B cell (primary cell): ENCODE data around the gene CBLN2. TPM values are rescaled to one million over a fixed set of nuclear protein-coding genes. Genes with fewer than 3 reads are reported as not detected.

Experiments
- ATAC-seq: fragments of 200-7000 bp; cut with Tn5 transposase; one replicate; pipeline ENCODE4 v1.10.0; 2021; ENCODE audit warnings: low read depth, mild to moderate bottlenecking, moderate number of reproducible peaks, moderate library complexity
- CTCF ChIA-PET: fragments of 350-600 bp; sonication (Branson Sonifier 250); formaldehyde crosslinking; loops from one replicate; lab custom pipeline; 2021; ENCODE audit warnings: antibody characterized with exemption, inconsistent platforms; lab: Charles Lee
- POLR2A ChIA-PET: fragments of 350-600 bp; sonication (Branson Sonifier 250); formaldehyde crosslinking; loops from one replicate; lab custom pipeline; 2021; ENCODE audit warnings: antibody characterized with exemption; lab: Charles Lee
- DNase-seq: peaks from one replicate; pipeline ENCODE4 v3.0.0; 2013
- H2AFZ ChIP-seq: 2 replicates; pipeline ENCODE4 v1.6.1; 2012; ENCODE audit warnings: mild to moderate bottlenecking, low read depth, low read length; ENCODE audit not compliant: insufficient read depth, poor library complexity, severe bottlenecking
- H3K27ac ChIP-seq, 2 donors: 1 replicate in 1 of 2; 2 replicates in 1 of 2; pipeline ENCODE4 v1.5.1; 2012 to 2013; ENCODE audit warnings: low read length in 2 of 2, mild to moderate bottlenecking in 2 of 2, moderate library complexity in 1 of 2
- H3K27me3 ChIP-seq, 4 experiments: fragments of 200-600 bp in 1 of 4; sonication (generic) in 1 of 4; replicated peaks in 1 of 4; 1 replicate in 2 of 4; 2 replicates in 2 of 4; pipeline versions ENCODE4 v1.6.1 to v1.7.0; 2013 to 2016; ENCODE audit warnings: low read length in 3 of 4, mild to moderate bottlenecking in 2 of 4, mixed read lengths in 1 of 4, moderate library complexity in 1 of 4; ENCODE audit not compliant: insufficient read depth in 4 of 4, control insufficient read depth in 3 of 4; ENCODE audit errors: control extremely low read depth in 1 of 4
- H3K36me3 ChIP-seq, 2 experiments: replicated peaks in 1 of 2; 1 replicate in 1 of 2; 2 replicates in 1 of 2; pipeline versions ENCODE4 v1.6.1 to v1.7.1; 2013; ENCODE audit warnings: low read length in 1 of 2; ENCODE audit not compliant: insufficient read depth in 2 of 2, control insufficient read depth in 1 of 2; ENCODE audit errors: control extremely low read depth in 1 of 2, extremely low read depth in 1 of 2
- H3K4me1 ChIP-seq, 2 donors: fragments of 200-600 bp in 1 of 2; sonication (generic) in 1 of 2; 1 replicate in 1 of 2; 2 replicates in 1 of 2; pipeline versions ENCODE4 v1.5.1 to v1.6.1; 2013 to 2017; ENCODE audit warnings: low read length in 2 of 2; ENCODE audit not compliant: control insufficient read depth in 2 of 2, insufficient read depth in 2 of 2
- H3K4me2 ChIP-seq: replicated peaks from 2 replicates; pipeline ENCODE3; 2012; ENCODE audit warnings: mild to moderate bottlenecking, low read depth, low read length; ENCODE audit not compliant: poor library complexity, severe bottlenecking
- H3K4me3 ChIP-seq, 5 experiments: fragments of 200-600 bp in 1 of 5; sonication (generic) in 1 of 5; 1 replicate in 3 of 5; 2 replicates in 2 of 5; pipeline versions ENCODE4 v1.5.1 to v1.7.0; 2011 to 2016; ENCODE audit warnings: low read length in 4 of 5, mild to moderate bottlenecking in 4 of 5, low read depth in 2 of 5, control low read depth in 1 of 5, moderate library complexity in 1 of 5; ENCODE audit not compliant: insufficient read depth in 1 of 5; ENCODE audit errors: control extremely low read depth in 1 of 5, extremely low read depth in 1 of 5
- H3K79me2 ChIP-seq: fragments of 200-600 bp; sonication (generic); one replicate; pipeline ENCODE4 v1.6.0; 2016; ENCODE audit warnings: low read length; ENCODE audit not compliant: control insufficient read depth, insufficient read depth
- H3K9ac ChIP-seq: fragments of 200-600 bp; sonication (generic); 2 replicates; pipeline ENCODE4 v1.6.1; 2017; ENCODE audit warnings: mild to moderate bottlenecking, low read length, moderate library complexity
- H3K9me3 ChIP-seq, 3 donors: one replicate each; pipeline versions ENCODE4 v1.6.1 to v1.7.1; 2013; ENCODE audit warnings: low read length in 2 of 3; ENCODE audit not compliant: control insufficient read depth in 2 of 3, insufficient read depth in 1 of 3; ENCODE audit errors: control extremely low read depth in 1 of 3
- H4K20me1 ChIP-seq: 2 replicates; pipeline ENCODE4 v1.6.0; 2012; ENCODE audit warnings: mild to moderate bottlenecking, low read length; ENCODE audit not compliant: insufficient read depth, control insufficient read depth, poor library complexity, severe bottlenecking
- H3K27ac Mint-ChIP-seq: one replicate; pipeline ENCODE4 v1.8.0; 2021; ENCODE audit warnings: mixed read lengths
- H3K27me3 Mint-ChIP-seq: one replicate; pipeline ENCODE4 v1.8.0; 2021; ENCODE audit warnings: mixed read lengths
- H3K4me1 Mint-ChIP-seq: one replicate; pipeline ENCODE4 v1.8.0; 2021; ENCODE audit warnings: mixed read lengths
- H3K4me3 Mint-ChIP-seq: one replicate; pipeline ENCODE4 v1.8.0; 2021; ENCODE audit warnings: mixed read lengths
- H3K9me3 Mint-ChIP-seq: one replicate; pipeline ENCODE4 v1.8.0; 2022; ENCODE audit warnings: mixed read lengths; ENCODE audit not compliant: insufficient read depth
- EZH2 ChIP-seq: IDR thresholded peaks from 2 replicates; pipeline ENCODE4 v1.6.1; 2012; ENCODE audit warnings: borderline replicate concordance, low read depth, mild to moderate bottlenecking, moderate library complexity, low read length; ENCODE audit not compliant: insufficient read depth, poor library complexity, severe bottlenecking
- WGBS: methylation state at CpG from one replicate; pipeline ENCODE4 v1.1.5; 2013; ENCODE audit warnings: missing lambda C conversion rate; ENCODE audit not compliant: insufficient coverage; 5-methylcytosine and 5-hydroxymethylcytosine counted together
- intact Hi-C: fragments of 100-400 bp; cut with micrococcal nuclease; formaldehyde crosslinking; loops from one replicate; pipeline ENCODE4 v1.10.0; 2022
- polyA plus RNA-seq: library from polyadenylated mRNA; depleted of rRNA; stranded (reverse); fragments of >200 nt; gene quantifications from 2 replicates; pipeline ENCODE4 v1.2.3, GENCODE V29; 2012
- total RNA-seq, 2 donors: library from RNA; stranded (reverse); fragments of 120-200 nt in 1 of 2; gene quantifications; 1 replicate in 1 of 2; 2 replicates in 1 of 2; pipeline versions ENCODE4 v1.2.3 to v1.2.4, GENCODE V29; 2013 to 2022
- TF ChIP-seq, protein P1 (sequence below): fragments of 200-600 bp; IDR thresholded peaks from one replicate; pipeline ENCODE4 v1.8.0; 2022; ENCODE audit warnings: antibody characterized with exemption, mild to moderate bottlenecking

CBLN2 gene
- total and polyA plus RNA-seq, 2 donors (not counting 1 experiment from before 2014, with no cell fraction given): not detected

DNA sequence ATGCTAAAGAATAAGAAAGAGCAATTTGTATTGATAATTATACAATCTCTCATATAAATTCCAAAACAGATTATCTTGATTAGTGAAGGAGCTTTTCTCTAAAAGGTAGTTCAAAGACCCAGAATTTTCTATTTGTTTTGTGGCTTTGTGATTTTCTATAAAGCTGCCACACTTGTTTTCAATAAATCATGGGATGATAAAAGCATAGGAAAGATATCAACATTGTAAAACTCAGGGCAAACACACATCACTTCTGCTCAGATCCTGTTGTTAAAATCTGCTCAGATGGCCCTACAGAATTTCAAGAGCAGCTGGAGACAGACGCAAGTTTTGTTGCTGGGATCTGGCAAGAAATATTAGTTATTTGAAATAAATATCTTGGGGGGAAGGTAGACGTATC is 28.8 kb upstream of the CBLN2 start:
- Mint-ChIP-seq H3K9me3 (no peaks in the 10 kb centered on the region), H3K27me3 (no peaks in the 10 kb centered on the region), H3K27ac (no peak overlapping the region), H3K4me3 (no peak overlapping the region), H3K4me1 (no peaks in the 10 kb centered on the region)
- H4K20me1 ChIP-seq: no peaks in the 10 kb centered on the region
- H3K4me1 ChIP-seq: no peaks in the 10 kb centered on the region
- TF ChIP-seq, protein P1, sequence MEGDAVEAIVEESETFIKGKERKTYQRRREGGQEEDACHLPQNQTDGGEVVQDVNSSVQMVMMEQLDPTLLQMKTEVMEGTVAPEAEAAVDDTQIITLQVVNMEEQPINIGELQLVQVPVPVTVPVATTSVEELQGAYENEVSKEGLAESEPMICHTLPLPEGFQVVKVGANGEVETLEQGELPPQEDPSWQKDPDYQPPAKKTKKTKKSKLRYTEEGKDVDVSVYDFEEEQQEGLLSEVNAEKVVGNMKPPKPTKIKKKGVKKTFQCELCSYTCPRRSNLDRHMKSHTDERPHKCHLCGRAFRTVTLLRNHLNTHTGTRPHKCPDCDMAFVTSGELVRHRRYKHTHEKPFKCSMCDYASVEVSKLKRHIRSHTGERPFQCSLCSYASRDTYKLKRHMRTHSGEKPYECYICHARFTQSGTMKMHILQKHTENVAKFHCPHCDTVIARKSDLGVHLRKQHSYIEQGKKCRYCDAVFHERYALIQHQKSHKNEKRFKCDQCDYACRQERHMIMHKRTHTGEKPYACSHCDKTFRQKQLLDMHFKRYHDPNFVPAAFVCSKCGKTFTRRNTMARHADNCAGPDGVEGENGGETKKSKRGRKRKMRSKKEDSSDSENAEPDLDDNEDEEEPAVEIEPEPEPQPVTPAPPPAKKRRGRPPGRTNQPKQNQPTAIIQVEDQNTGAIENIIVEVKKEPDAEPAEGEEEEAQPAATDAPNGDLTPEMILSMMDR: no peak
- no peak for TF ChIP-seq EZH2
- CTCF ChIA-PET: no interaction called here
- no CpG with 5 or more reads among the region's 2 CpGs for WGBS
- no peaks in the 10 kb centered on the region for H3K36me3 ChIP-seq
- no peak for DNase-seq
- H3K27ac ChIP-seq: no peak overlapping the region
- H3K9me3 ChIP-seq: no peaks in the 10 kb centered on the region
- no peak overlapping the region for H3K9ac ChIP-seq
- H3K79me2 ChIP-seq: no peaks in the 10 kb centered on the region
- POLR2A ChIA-PET: no interaction called here
- H3K27me3 ChIP-seq: no peaks in the 10 kb centered on the region
- intact Hi-C loops: no loop called here
- no peak overlapping the region for H3K4me2 ChIP-seq
- ATAC-seq: no peak
- no peak overlapping the region for H2AFZ ChIP-seq
- H3K4me3 ChIP-seq: no peak overlapping the region

- Histone ChIP-seq H3K9me3 (peaks cover 0 to 4% (median 4%) of the 10 kb centered on the region in 3 donors), H3K9ac (no peak overlapping the region), H3K4me1 (no peaks in the 10 kb centered on the region), H3K4me2 (no peak overlapping the region), H3K27me3 (no peaks in the 10 kb centered on the region), H2AFZ (no peak overlapping the region), H3K27ac (no peak overlapping the region), H3K4me3 (no peak overlapping the region), H3K79me2 (no peaks in the 10 kb centered on the region), H3K36me3 (no peaks in the 10 kb centered on the region), H4K20me1 (no peaks in the 10 kb centered on the region)
- H3K27me3 Mint-ChIP-seq: no peaks in the 10 kb centered on the region
- POLR2A ChIA-PET: no interaction called here
- WGBS: 100% methylated on average over 1 of the region's 3 CpGs
- peaks cover 5% of the 10 kb centered on the region for H3K9me3 Mint-ChIP-seq
- no peak overlapping the region for H3K27ac Mint-ChIP-seq
- TF ChIP-seq, protein P1: no peak
- no peak for TF ChIP-seq EZH2
- no peak for DNase-seq
- no peak for ATAC-seq
- H3K4me1 Mint-ChIP-seq: no peaks in the 10 kb centered on the region
- CTCF ChIA-PET: no interaction called here
- no peak overlapping the region for H3K4me3 Mint-ChIP-seq
- intact Hi-C loops: no loop called here
Measured at GRCh38 chr18:72566290-72566689, 22.1 kb upstream of the CBLN2 start.
